Neural cell (in vitro differentiated cells): ENCODE results near the gene OR14K1. TPM values are rescaled to one million over a fixed set of nuclear protein-coding genes. Genes with fewer than 3 reads are reported as not detected.
"Not testable (repeated sequence)": the region's sequence is repeated elsewhere in the genome, so short reads cannot be mapped to it uniquely, and the experiment has no call there.

Experiments
- H2AFZ ChIP-seq: fragments of 200-600, 300-800 bp; sonication (generic), shearing (Covaris generic); 2 replicates; pipeline ENCODE4 v1.6.0; 2014; ENCODE audit warnings: low read depth, mild to moderate bottlenecking, antibody characterized with exemption, low read length, moderate library complexity
- H3F3A ChIP-seq: fragments of 200-600 bp; shearing (Covaris generic); 2 replicates; pipeline ENCODE4 v1.6.1; 2016; ENCODE audit warnings: mild to moderate bottlenecking, moderate library complexity, mixed read lengths, antibody characterized with exemption, low read length; ENCODE audit not compliant: insufficient read depth, poor library complexity, severe bottlenecking
- H3K27ac ChIP-seq: fragments of 200-600, 300-800 bp; sonication (generic), shearing (Covaris generic); 2 replicates; pipeline ENCODE4 v1.5.1; 2014; ENCODE audit warnings: mild to moderate bottlenecking, low read length, moderate library complexity
- H3K27me3 ChIP-seq: fragments of 300-800, 200-600 bp; sonication (generic), shearing (Covaris generic); 2 replicates; pipeline ENCODE4 v1.6.0; 2014; ENCODE audit warnings: mild to moderate bottlenecking, low read depth, low read length, moderate library complexity; ENCODE audit not compliant: insufficient read depth
- H3K36me3 ChIP-seq: fragments of 300-800, 200-600 bp; sonication (generic), shearing (Covaris generic); 2 replicates; pipeline ENCODE4 v1.5.1; 2014; ENCODE audit warnings: mild to moderate bottlenecking, antibody characterized with exemption, low read length, moderate library complexity; ENCODE audit not compliant: insufficient read depth
- H3K4me2 ChIP-seq: fragments of 300-800, 200-600 bp; sonication (generic), shearing (Covaris generic); 2 replicates; pipeline ENCODE4 v1.6.0; 2014; ENCODE audit warnings: mild to moderate bottlenecking, low read length
- H3K4me3 ChIP-seq: fragments of 300-800, 200-600 bp; sonication (generic), shearing (Covaris generic); 2 replicates; pipeline ENCODE4 v1.5.1; 2014; ENCODE audit warnings: mild to moderate bottlenecking, low read length, moderate library complexity
- H3K79me2 ChIP-seq: fragments of 200-600 bp; shearing (Covaris generic); replicated peaks from 2 replicates; pipeline ENCODE4 v1.6.0; 2014; ENCODE audit warnings: mild to moderate bottlenecking, low read length, moderate library complexity; ENCODE audit not compliant: insufficient read depth
- H3K9ac ChIP-seq: fragments of 300-800, 200-600 bp; sonication (generic), shearing (Covaris generic); 2 replicates; pipeline ENCODE4 v1.6.1; 2016; ENCODE audit warnings: mild to moderate bottlenecking, low read length, mixed read lengths
- H3K9me2 ChIP-seq: fragments of 200-600 bp; shearing (Covaris generic); 2 replicates; pipeline ENCODE4 v1.6.1; 2016; ENCODE audit warnings: mild to moderate bottlenecking, low read length, mixed read lengths; ENCODE audit not compliant: insufficient read depth
- H3K9me3 ChIP-seq: fragments of 200-600, 300-800 bp; sonication (generic), shearing (Covaris generic); 2 replicates; pipeline ENCODE4 v1.6.1; 2016; ENCODE audit warnings: mild to moderate bottlenecking, mixed run types, low read length, moderate library complexity, mixed read lengths
- H4K20me1 ChIP-seq: fragments of 200-600 bp; shearing (Covaris generic); 2 replicates; pipeline ENCODE4 v1.6.1; 2016; ENCODE audit warnings: mild to moderate bottlenecking, mixed run types; ENCODE audit not compliant: insufficient read depth
- CTCF ChIP-seq: fragments of 450-650 bp; IDR thresholded peaks from 2 replicates; pipeline ENCODE4 v1.5.1; 2014; ENCODE audit warnings: antibody characterized with exemption, mild to moderate bottlenecking, moderate library complexity; ENCODE audit not compliant: poor library complexity, severe bottlenecking
- EP300 ChIP-seq: fragments of 450-650 bp; conservative IDR thresholded peaks from 2 replicates; pipeline ENCODE4 v1.6.1; 2014; ENCODE audit warnings: antibody characterized with exemption, mild to moderate bottlenecking, moderate library complexity; ENCODE audit not compliant: poor library complexity, severe bottlenecking
- EZH2 ChIP-seq: fragments of 200-600, 300-800 bp; shearing (Covaris generic), sonication (generic); IDR thresholded peaks from 2 replicates; pipeline ENCODE4 v1.6.1; 2014; ENCODE audit warnings: antibody characterized with exemption, low read length, borderline replicate concordance, mild to moderate bottlenecking; ENCODE audit not compliant: insufficient read depth, poor library complexity, severe bottlenecking
- MXI1 ChIP-seq: fragments of 450-650 bp; conservative IDR thresholded peaks from 2 replicates; pipeline ENCODE4 v1.6.1; 2014; ENCODE audit warnings: antibody characterized with exemption, mild to moderate bottlenecking; ENCODE audit not compliant: poor library complexity, severe bottlenecking
- POLR2AphosphoS5 ChIP-seq: IDR thresholded peaks from 2 replicates; pipeline ENCODE4 v1.6.1; 2012
- RAD21 ChIP-seq: fragments of 450-650 bp; conservative IDR thresholded peaks from 2 replicates; pipeline ENCODE4 v1.6.1; 2014; ENCODE audit warnings: antibody characterized with exemption, mild to moderate bottlenecking, moderate library complexity
- REST ChIP-seq: IDR thresholded peaks from 2 replicates; pipeline ENCODE4 v1.6.1; 2012; ENCODE audit warnings: borderline replicate concordance
- SMC3 ChIP-seq: fragments of 450-650 bp; conservative IDR thresholded peaks from 2 replicates; pipeline ENCODE4 v1.6.1; 2014; ENCODE audit warnings: antibody characterized with exemption, mild to moderate bottlenecking, moderate library complexity; ENCODE audit not compliant: poor library complexity
- TAF1 ChIP-seq: IDR thresholded peaks from 2 replicates; pipeline ENCODE4 v1.6.1; 2012; ENCODE audit warnings: low read depth
- polyA plus RNA-seq: library from polyadenylated mRNA; depleted of rRNA; stranded (reverse); fragments of >200 nt; gene quantifications from 2 replicates; pipeline ENCODE4 v1.2.3, GENCODE V29; 2014

The OR14K1 gene
- polyA plus RNA-seq, 1 donor from 2014 or later, result not detected

- no peaks in the 10 kb centered on the region for H3K9me3 ChIP-seq
- TF ChIP-seq EZH2 (no peak), RAD21 (no peak), CTCF (no peak)
- no peaks in the 10 kb centered on the region for H3K36me3 ChIP-seq
- no peaks in the 10 kb centered on the region for H3K79me2 ChIP-seq
- H4K20me1 ChIP-seq, result no peaks in the 10 kb centered on the region
- no peak overlapping the region for H2AFZ ChIP-seq
- no peaks in the 10 kb centered on the region for H3F3A ChIP-seq
- no peak overlapping the region for H3K4me2 ChIP-seq
- H3K4me3 ChIP-seq, result no peak overlapping the region
- H3K27me3 ChIP-seq, result no peaks in the 10 kb centered on the region
- H3K9ac ChIP-seq, result no peak overlapping the region
- H3K27ac ChIP-seq, result no peak overlapping the region
- no peaks in the 10 kb centered on the region for H3K9me2 ChIP-seq
These were observed 3.3 kb downstream of the OR14K1 start for GRCh38 chr1:247741756-247742155.

GRCh38 chr1:247742215-247742760 is 3.9 kb downstream of the OR14K1 start:
- not testable (repeated sequence) for H3K36me3 ChIP-seq, H3K27me3 ChIP-seq, H3K9me3 ChIP-seq, H3K79me2 ChIP-seq, H3K4me2 ChIP-seq, H3K27ac ChIP-seq, H3F3A ChIP-seq, H3K4me3 ChIP-seq, H2AFZ ChIP-seq, H3K9me2 ChIP-seq, H3K9ac ChIP-seq, H4K20me1 ChIP-seq

GRCh38 chr1:247746391-247746935 is 8.0 kb downstream of the OR14K1 start:
- Histone ChIP-seq H4K20me1 (no peaks in the 10 kb centered on the region), H3K4me3 (no peak overlapping the region), H3F3A (no peaks in the 10 kb centered on the region), H3K4me2 (no peak overlapping the region), H3K79me2 (no peaks in the 10 kb centered on the region), H2AFZ (no peak overlapping the region), H3K27ac (no peak overlapping the region), H3K9me2 (no peaks in the 10 kb centered on the region), H3K9me3 (no peaks in the 10 kb centered on the region), H3K9ac (no peak overlapping the region), H3K36me3 (no peaks in the 10 kb centered on the region), H3K27me3 (no peaks in the 10 kb centered on the region)
- no peak for TF ChIP-seq SMC3
- TF ChIP-seq EZH2, result no peak
- TF ChIP-seq RAD21, result no peak
- TF ChIP-seq EP300, result no peak
- no peak for TF ChIP-seq CTCF
- TF ChIP-seq POLR2AphosphoS5, result no peak
- TF ChIP-seq TAF1, result no peak
- no peak for TF ChIP-seq REST
- TF ChIP-seq MXI1, result no peak
